GM20431 (cell line): Measurements from ENCODE around the gene TRIO.

Source experiments
- in situ Hi-C: fragments of 300-500 bp; cut with MseI, MboI; formaldehyde crosslinking; loops from one replicate; pipeline ENCODE4 v1.15.0; 2020; ENCODE audit warnings: low sequenced_read_pairs; ENCODE audit not compliant: unreplicated experiment

TRIO gene

GRCh38 chr5:14410394-14411201, 267.5 kb downstream of the TRIO start:
- in situ Hi-C loops: loop anchor here (25.0 kb wide), 1 partner anchor 227 kb away; no protein-coding TSS in a partner anchor

GRCh38 chr5:14411216-14411615, 268.1 kb downstream of the TRIO start:
- in situ Hi-C loops: loop anchor here (25.0 kb wide), 1 partner anchor 226 kb away; no protein-coding TSS in a partner anchor

GRCh38 chr5:14413331-14413750, 270.2 kb downstream of the TRIO start:
- in situ Hi-C loops: loop anchor here (25.0 kb wide), 1 partner anchor 224 kb away; no protein-coding TSS in a partner anchor

- in situ Hi-C loops: loop anchor here (25.0 kb wide), 1 partner anchor 223 kb away; no protein-coding TSS in a partner anchor
Measured at GRCh38 chr5:14414007-14414406, 270.9 kb downstream of the TRIO start.

- in situ Hi-C loops: loop anchor here (25.0 kb wide), 1 partner anchor 223 kb away; no protein-coding TSS in a partner anchor
Measured at GRCh38 chr5:14414656-14415023, 271.5 kb downstream of the TRIO start.

GRCh38 chr5:14415024-14415697, 272.0 kb downstream of the TRIO start:
- in situ Hi-C loops: loop anchor here (25.0 kb wide), 1 partner anchor 222 kb away; no protein-coding TSS in a partner anchor

GRCh38 chr5:14415698-14416074, 272.5 kb downstream of the TRIO start:
- in situ Hi-C loops: loop anchor here (25.0 kb wide), 1 partner anchor 222 kb away; no protein-coding TSS in a partner anchor

GRCh38 chr5:14416621-14417275, 273.6 kb downstream of the TRIO start:
- in situ Hi-C loops: loop anchor here (25.0 kb wide), 1 partner anchor 221 kb away; no protein-coding TSS in a partner anchor

- in situ Hi-C loops: loop anchor here (25.0 kb wide), 1 partner anchor 220 kb away; no protein-coding TSS in a partner anchor
Measured at GRCh38 chr5:14417276-14417730, 274.2 kb downstream of the TRIO start.

- in situ Hi-C loops: loop anchor here (25.0 kb wide), 1 partner anchor 219 kb away; no protein-coding TSS in a partner anchor
Measured at GRCh38 chr5:14417792-14418765, 274.9 kb downstream of the TRIO start.

GRCh38 chr5:14419686-14420085, 276.5 kb downstream of the TRIO start:
- in situ Hi-C loops: loop anchor here (25.0 kb wide), 1 partner anchor 218 kb away; no protein-coding TSS in a partner anchor

- in situ Hi-C loops: loop anchor here (25.0 kb wide), 1 partner anchor 217 kb away; no protein-coding TSS in a partner anchor
Measured at GRCh38 chr5:14420101-14420811, 277.1 kb downstream of the TRIO start.

- in situ Hi-C loops: loop anchor here (25.0 kb wide), 1 partner anchor 215 kb away; no protein-coding TSS in a partner anchor
Measured at GRCh38 chr5:14421851-14422250, 278.7 kb downstream of the TRIO start.

- in situ Hi-C loops: loop anchor here (25.0 kb wide), 1 partner anchor 213 kb away; no protein-coding TSS in a partner anchor
Measured at GRCh38 chr5:14424011-14424685, 281.0 kb downstream of the TRIO start.

- in situ Hi-C loops: no loop called here
Measured at GRCh38 chr5:14425559-14425958, 282.4 kb downstream of the TRIO start.

- in situ Hi-C loops: no loop called here
Measured at GRCh38 chr5:14426521-14426920, 283.4 kb downstream of the TRIO start.

GRCh38 chr5:14428302-14429081, 285.4 kb downstream of the TRIO start:
- in situ Hi-C loops: no loop called here
